PC-9 (cell line): ENCODE data around the gene ADGRE1. TPM values are rescaled to one million over a fixed set of nuclear protein-coding genes. Genes with fewer than 3 reads are reported as not detected.

Source experiments
- BruUV-seq: library from RNA; stranded (reverse); fragments of 400-500 nt; replicated peaks from 2 replicates; lab custom pipeline; 2021; lab: Mats Ljungman, UMichigan
- CTCF ChIA-PET: fragments of 300-600 bp; sonication (Branson Sonifier 250); formaldehyde crosslinking; loops from one replicate; lab custom pipeline; 2022; ENCODE audit warnings: antibody characterized with exemption; lab: Charles Lee
- POLR2A ChIA-PET: fragments of 300-600 bp; sonication (Branson Sonifier 250); formaldehyde crosslinking; loops from one replicate; lab custom pipeline; 2022; ENCODE audit warnings: antibody characterized with exemption; ENCODE audit not compliant: unreplicated experiment; lab: Charles Lee
- DNase-seq, 2 experiments: peaks; one replicate each; pipeline versions ENCODE4 v3.0.0 to v3.0.0-alpha.2; 2015 to 2022; ENCODE audit warnings: mixed read lengths in 1 of 2
- H2AFZ ChIP-seq: fragments of 200-600 bp; sonication (generic); 2 replicates; pipeline ENCODE4 v1.8.1; 2017; ENCODE audit warnings: antibody characterized with exemption
- H3F3A ChIP-seq: fragments of 200-600 bp; sonication (generic); 2 replicates; pipeline ENCODE4 v1.8.1; 2017; ENCODE audit warnings: antibody characterized with exemption, mild to moderate bottlenecking, low read depth; ENCODE audit not compliant: insufficient read depth
- H3K27ac ChIP-seq: fragments of 200-600 bp; sonication (generic); 2 replicates; pipeline ENCODE4 v1.6.1; 2016; ENCODE audit warnings: mixed run types
- H3K27me3 ChIP-seq: fragments of 200-600 bp; sonication (generic); 2 replicates; pipeline ENCODE4 v1.6.1; 2016; ENCODE audit warnings: low read depth, mixed run types; ENCODE audit not compliant: insufficient read depth
- H3K36me3 ChIP-seq: fragments of 200-600 bp; sonication (generic); 2 replicates; pipeline ENCODE4 v1.6.1; 2016; ENCODE audit warnings: low read depth, mixed run types
- H3K4me1 ChIP-seq: fragments of 200-600 bp; sonication (generic); replicated peaks from 2 replicates; pipeline ENCODE4 v1.6.1; 2016; ENCODE audit warnings: mixed run types; ENCODE audit not compliant: insufficient read depth
- H3K4me2 ChIP-seq: fragments of 200-600 bp; sonication (generic); 2 replicates; pipeline ENCODE4 v1.6.1; 2017; ENCODE audit warnings: mixed run types
- H3K4me3 ChIP-seq: fragments of 200-600 bp; sonication (generic); 2 replicates; pipeline ENCODE4 v1.6.1; 2016; ENCODE audit warnings: mixed run types
- H3K79me2 ChIP-seq: fragments of 200-600 bp; sonication (generic); 2 replicates; pipeline ENCODE4 v1.6.1; 2017; ENCODE audit warnings: low read depth, mixed run types
- H3K9me2 ChIP-seq: fragments of 200-600 bp; sonication (generic); 2 replicates; pipeline ENCODE4 v1.8.1; 2017; ENCODE audit warnings: mild to moderate bottlenecking; ENCODE audit not compliant: insufficient read depth
- H3K9me3 ChIP-seq: fragments of 200-600 bp; sonication (generic); 2 replicates; pipeline ENCODE4 v1.8.1; 2016; ENCODE audit warnings: low read depth; ENCODE audit not compliant: insufficient read depth
- H4K20me1 ChIP-seq: fragments of 200-600 bp; sonication (generic); 2 replicates; pipeline ENCODE4 v1.8.1; 2017; ENCODE audit not compliant: insufficient read depth
- EZH2 ChIP-seq: fragments of 200-600 bp; sonication (generic); IDR thresholded peaks from 2 replicates; pipeline ENCODE4 v1.8.0; 2017; ENCODE audit warnings: antibody characterized with exemption, low read depth
- intact Hi-C: fragments of 100-400 bp; cut with micrococcal nuclease; formaldehyde crosslinking; loops from one replicate; pipeline ENCODE4 v1.10.0; 2022; ENCODE audit not compliant: unreplicated experiment
- total RNA-seq: library from RNA; stranded (reverse); gene quantifications from 2 replicates; pipeline ENCODE4 v1.2.3, GENCODE V29; 2021
- TF ChIP-seq, protein P1 (sequence below): fragments of 200-600 bp; sonication (generic); conservative IDR thresholded peaks from 2 replicates; pipeline ENCODE4 v1.6.1; 2017; ENCODE audit warnings: mixed run types, antibody characterized with exemption, mild to moderate bottlenecking, moderate library complexity

Gene ADGRE1
- total RNA-seq, 1 experiment from 2014 or later: not detected

- POLR2A ChIA-PET: no interaction called here
- BruUV-seq: no TSS peak
- CTCF ChIA-PET: no interaction called here
- Histone ChIP-seq H3K27me3 (peaks cover 51% of the 10 kb centered on the region), H3K4me2 (no peak overlapping the region), H2AFZ (no peak overlapping the region), H3K79me2 (no peaks in the 10 kb centered on the region), H3K27ac (no peak overlapping the region), H3K9me3 (peaks cover 5% of the 10 kb centered on the region; the same call in 1 of the 2 replicates), H3K4me3 (no peak overlapping the region), H3K36me3 (no peaks in the 10 kb centered on the region), H4K20me1 (no peaks in the 10 kb centered on the region), H3K4me1 (no peaks in the 10 kb centered on the region), H3K9me2 (no peaks in the 10 kb centered on the region), H3F3A (no peaks in the 10 kb centered on the region)
- intact Hi-C loops: no loop called here
- no peak for DNase-seq
- TF ChIP-seq EZH2: no peak
- TF ChIP-seq, protein P1, sequence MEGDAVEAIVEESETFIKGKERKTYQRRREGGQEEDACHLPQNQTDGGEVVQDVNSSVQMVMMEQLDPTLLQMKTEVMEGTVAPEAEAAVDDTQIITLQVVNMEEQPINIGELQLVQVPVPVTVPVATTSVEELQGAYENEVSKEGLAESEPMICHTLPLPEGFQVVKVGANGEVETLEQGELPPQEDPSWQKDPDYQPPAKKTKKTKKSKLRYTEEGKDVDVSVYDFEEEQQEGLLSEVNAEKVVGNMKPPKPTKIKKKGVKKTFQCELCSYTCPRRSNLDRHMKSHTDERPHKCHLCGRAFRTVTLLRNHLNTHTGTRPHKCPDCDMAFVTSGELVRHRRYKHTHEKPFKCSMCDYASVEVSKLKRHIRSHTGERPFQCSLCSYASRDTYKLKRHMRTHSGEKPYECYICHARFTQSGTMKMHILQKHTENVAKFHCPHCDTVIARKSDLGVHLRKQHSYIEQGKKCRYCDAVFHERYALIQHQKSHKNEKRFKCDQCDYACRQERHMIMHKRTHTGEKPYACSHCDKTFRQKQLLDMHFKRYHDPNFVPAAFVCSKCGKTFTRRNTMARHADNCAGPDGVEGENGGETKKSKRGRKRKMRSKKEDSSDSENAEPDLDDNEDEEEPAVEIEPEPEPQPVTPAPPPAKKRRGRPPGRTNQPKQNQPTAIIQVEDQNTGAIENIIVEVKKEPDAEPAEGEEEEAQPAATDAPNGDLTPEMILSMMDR: no peak
Observed at GRCh38 chr19:6983448-6983847, 96.1 kb downstream of the ADGRE1 start.

DNA sequence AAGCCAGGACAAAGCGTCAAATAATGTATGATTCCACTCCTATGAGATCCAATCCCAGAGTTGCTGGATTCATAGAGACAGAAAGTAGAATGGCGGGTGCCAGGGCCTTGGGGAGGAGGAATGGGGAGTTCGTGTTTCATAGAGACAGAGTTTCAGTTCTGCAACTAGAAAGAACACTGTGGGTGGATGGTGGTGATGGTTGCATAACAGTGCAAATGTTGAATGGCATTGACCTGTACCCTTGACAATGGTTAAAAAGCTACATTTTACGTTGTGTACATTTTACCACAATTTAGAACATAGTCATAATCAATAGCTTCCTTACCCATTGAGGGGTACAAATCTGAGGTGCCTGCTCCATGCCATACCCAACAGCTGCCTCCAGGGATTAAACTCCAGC, 100.5 kb downstream of the ADGRE1 start:
- H3K27ac ChIP-seq: no peak overlapping the region
- no peaks in the 10 kb centered on the region for H3K36me3 ChIP-seq
- no peaks in the 10 kb centered on the region for H3F3A ChIP-seq
- ChIA-PET POLR2A (no interaction called here), CTCF (no interaction called here)
- TF ChIP-seq, protein P1: no peak
- no peak for TF ChIP-seq EZH2
- intact Hi-C loops: no loop called here
- H3K4me3 ChIP-seq: no peak overlapping the region
- no peak overlapping the region for H3K4me2 ChIP-seq
- H3K9me3 ChIP-seq: 0 out of 2 replicates have a peak, but pooled peaks cover 3% of the 10 kb centered on the region
- H4K20me1 ChIP-seq: no peaks in the 10 kb centered on the region
- no peaks in the 10 kb centered on the region for H3K9me2 ChIP-seq
- no peak overlapping the region for H2AFZ ChIP-seq
- no peak for DNase-seq
- peaks cover 60% of the 10 kb centered on the region for H3K27me3 ChIP-seq
- BruUV-seq: no TSS peak
- H3K4me1 ChIP-seq: no peaks in the 10 kb centered on the region
- no peaks in the 10 kb centered on the region for H3K79me2 ChIP-seq

DNA sequence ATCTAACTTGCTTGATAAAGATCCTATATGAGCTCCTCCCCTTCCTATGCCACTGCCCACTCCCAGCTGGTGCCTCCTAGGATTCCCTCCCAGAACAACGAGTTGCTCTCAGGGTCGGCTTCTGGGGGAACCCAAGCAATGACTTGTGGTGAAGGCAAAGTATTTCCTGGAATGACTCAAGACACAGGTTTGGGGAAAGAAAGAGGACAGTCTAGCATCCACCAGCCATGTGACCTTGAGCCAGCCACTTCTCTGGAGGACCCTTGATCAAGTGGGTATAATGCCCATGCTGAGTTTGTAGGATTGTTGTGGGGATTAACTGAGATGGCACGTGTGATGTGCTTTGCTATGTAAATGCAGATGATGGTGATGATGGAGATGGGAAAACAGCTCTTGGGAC, 100.9 kb downstream of the ADGRE1 start:
- Histone ChIP-seq H4K20me1 (no peaks in the 10 kb centered on the region), H3K27ac (no peak overlapping the region), H3K36me3 (no peaks in the 10 kb centered on the region), H3K4me2 (no peak overlapping the region), H3K4me1 (no peaks in the 10 kb centered on the region), H3K9me3 (0 out of 2 replicates have a peak, but pooled peaks cover 3% of the 10 kb centered on the region), H3K4me3 (no peak overlapping the region), H3K79me2 (no peaks in the 10 kb centered on the region), H3K9me2 (no peaks in the 10 kb centered on the region), H3K27me3 (peaks cover 57% of the 10 kb centered on the region), H2AFZ (no peak overlapping the region), H3F3A (no peaks in the 10 kb centered on the region)
- intact Hi-C loops: no loop called here
- no peak for DNase-seq
- no peak for TF ChIP-seq EZH2
- TF ChIP-seq, protein P1: no peak
- BruUV-seq: no TSS peak
- POLR2A ChIA-PET: no interaction called here
- CTCF ChIA-PET: no interaction called here

Other genes starting within 250 kb of the ADGRE1 start
- 0.30 and 0.37 TPM in 2 replicates for gene TNFSF14, start 217.4 kb upstream of the ADGRE1 start, total RNA-seq
- gene C3, start 166.9 kb upstream of the ADGRE1 start, total RNA-seq: 130 and 132 TPM in 2 replicates
- gene GPR108, start 150.0 kb upstream of the ADGRE1 start, total RNA-seq: 58.3 and 66.8 TPM in 2 replicates
- 84.3 and 104 TPM in 2 replicates for gene TRIP10, start 147.9 kb upstream of the ADGRE1 start, total RNA-seq
- gene SH2D3A, start 120.1 kb upstream of the ADGRE1 start, total RNA-seq: 43.3 and 43.4 TPM in 2 replicates
- gene VAV1, start 114.9 kb upstream of the ADGRE1 start, total RNA-seq: 7.5 and 8.2 TPM in 2 replicates
- not detected in 2 replicates for gene MBD3L2B, start 133.9 kb downstream of the ADGRE1 start, total RNA-seq
- gene MBD3L5, start 143.0 kb downstream of the ADGRE1 start, total RNA-seq: not detected in 2 replicates
- gene MBD3L4, start 152.6 kb downstream of the ADGRE1 start, total RNA-seq: not detected in 2 replicates
- gene MBD3L2, start 161.7 kb downstream of the ADGRE1 start, total RNA-seq: not detected in 2 replicates
- gene MBD3L3, start 171.1 kb downstream of the ADGRE1 start, total RNA-seq: not detected in 2 replicates
- 2.6 and 3.9 TPM in 2 replicates for gene ZNF557, start 182.1 kb downstream of the ADGRE1 start, total RNA-seq